K562 (cell line): ENCODE measurements around the gene DIAPH3. TPM values are rescaled to one million over a fixed set of nuclear protein-coding genes. Genes with fewer than 3 reads are reported as not detected.

ENCODE experiments used
- ARID1B ChIP-seq: fragments of 450-650 bp; IDR thresholded peaks from 2 replicates; pipeline ENCODE4 v1.6.1; 2016; ENCODE audit warnings: antibody characterized with exemption, mild to moderate bottlenecking, inconsistent platforms
- CHCHD3 ChIP-seq: fragments of 250-450 bp; sonication (Bioruptor Pico); IDR thresholded peaks from 2 replicates; pipeline ENCODE4 v2.1.2; 2022; ENCODE audit warnings: mild to moderate bottlenecking
- CREB1 ChIP-seq, 2 experiments: sonication (generic) in 1 of 2; formaldehyde crosslinking in 1 of 2; IDR thresholded peaks; 2 replicates each; pipeline versions ENCODE4 v1.6.1 to v1.8.0; 2012 to 2022; ENCODE audit warnings: inconsistent platforms in 1 of 2, mild to moderate bottlenecking in 1 of 2, missing genetic modification reagents in 1 of 2, moderate library complexity in 1 of 2
- HMG20B ChIP-seq: fragments of 250-450 bp; sonication (Bioruptor Pico); IDR thresholded peaks from 2 replicates; pipeline ENCODE4 v1.5.0; 2021; ENCODE audit warnings: mild to moderate bottlenecking
- MAFG ChIP-seq: fragments of 450-650 bp; conservative IDR thresholded peaks from 2 replicates; pipeline ENCODE4 v1.6.1; 2016; ENCODE audit warnings: missing genetic modification characterization, missing compliant biosample characterization
- MAFK ChIP-seq: IDR thresholded peaks from 2 replicates; pipeline ENCODE4 v1.6.1; 2011; ENCODE audit warnings: low read length, improper control_type of control experiment
- PCBP1 ChIP-seq: fragments of 200-400 bp; formaldehyde crosslinking; IDR thresholded peaks from 2 replicates; pipeline ENCODE4 v1.6.1; 2018; ENCODE audit warnings: mild to moderate bottlenecking, low read depth, low read length; ENCODE audit not compliant: poor library complexity, severe bottlenecking
- PTTG1 ChIP-seq: fragments of 450-650 bp; IDR thresholded peaks from 2 replicates; pipeline ENCODE4 v1.6.1; 2016; ENCODE audit warnings: low read depth, mild to moderate bottlenecking, missing genetic modification characterization, missing compliant biosample characterization
- SMARCE1 ChIP-seq: fragments of 450-650 bp; IDR thresholded peaks from 2 replicates; pipeline ENCODE4 v1.7.1; 2016; ENCODE audit warnings: mild to moderate bottlenecking
- TFAM ChIP-seq: fragments of 250-450 bp; sonication (Bioruptor Pico); conservative IDR thresholded peaks from 2 replicates; pipeline ENCODE4 v1.5.0; 2021; ENCODE audit warnings: mild to moderate bottlenecking, moderate library complexity
- ZBTB8A ChIP-seq: fragments of 450-650 bp; IDR thresholded peaks from 2 replicates; pipeline ENCODE4 v1.6.1; 2018; ENCODE audit warnings: mild to moderate bottlenecking, moderate library complexity; ENCODE audit not compliant: partially characterized antibody
- ZNF224 ChIP-seq: sonication (generic); formaldehyde crosslinking; IDR thresholded peaks from 2 replicates; pipeline ENCODE4 v1.8.0; 2022; ENCODE audit warnings: mild to moderate bottlenecking, missing genetic modification reagents
- ZNF347 ChIP-seq: fragments of 450-650 bp; formaldehyde crosslinking; IDR thresholded peaks from 2 replicates; pipeline ENCODE4 v1.4.0; 2020; ENCODE audit warnings: low read depth, mild to moderate bottlenecking, moderate library complexity
- ZNF354B ChIP-seq: fragments of 250-450 bp; sonication (Bioruptor Pico); IDR thresholded peaks from 2 replicates; pipeline ENCODE4 v1.4.0; 2020
- ZNF766 ChIP-seq: fragments of 200-800 bp; sonication (Bioruptor generic); conservative IDR thresholded peaks from 2 replicates; pipeline ENCODE4 v1.6.1; 2016; ENCODE audit warnings: missing genetic modification characterization, missing compliant biosample characterization
- polyA plus RNA-seq, 8 experiments: library from polyadenylated mRNA; depleted of rRNA in 4 of 8; stranded (reverse) in 5 of 8; unstranded in 3 of 8; fragments of >200 nt; fragmentation: Nextera tagmentation in 2 of 8; fragmentation: Illumina TruSeq in 1 of 8; extraction: Ambion mirVana in 2 of 8; extraction: Trizol in 1 of 8; gene quantifications; 2 replicates each; pipeline versions ENCODE4 v1.2.1 to v1.2.3, GENCODE V29; 2011 to 2014; ENCODE audit warnings: inconsistent platforms in 1 of 8, missing spikeins in 1 of 8
- total RNA-seq, 7 experiments: library from RNA; depleted of rRNA in 6 of 7; stranded (reverse); fragments of >200 nt in 6 of 7; fragmentation: Illumina TruSeq in 2 of 7; extraction: Trizol in 2 of 7; gene quantifications; 2 replicates each; pipeline versions ENCODE4 v1.2.1 to v1.2.3, GENCODE V29; 2011 to 2021; ENCODE audit warnings: low replicate concordance in 1 of 7
- TF ChIP-seq, protein P1 (sequence below): fragments of 250-450 bp; sonication (Bioruptor Pico); IDR thresholded peaks from 2 replicates; pipeline ENCODE4 v1.4.0; 2020
- TF ChIP-seq, protein P2 (sequence below): sonication (generic); formaldehyde crosslinking; IDR thresholded peaks from 2 replicates; pipeline ENCODE4 v1.8.1; 2023; ENCODE audit warnings: mild to moderate bottlenecking, missing genetic modification reagents
- TF ChIP-seq, protein P3 (sequence below): sonication (generic); formaldehyde crosslinking; IDR thresholded peaks from 2 replicates; pipeline ENCODE4 v1.8.0; 2022; ENCODE audit warnings: mild to moderate bottlenecking, missing genetic modification reagents

Gene DIAPH3
- total and polyA plus RNA-seq, 9 of the 15 experiments (the other 6 are each of a cell fraction or from before 2014, with no cell fraction given) = 9.0 to 18.7 (median 14.7) TPM

DNA sequence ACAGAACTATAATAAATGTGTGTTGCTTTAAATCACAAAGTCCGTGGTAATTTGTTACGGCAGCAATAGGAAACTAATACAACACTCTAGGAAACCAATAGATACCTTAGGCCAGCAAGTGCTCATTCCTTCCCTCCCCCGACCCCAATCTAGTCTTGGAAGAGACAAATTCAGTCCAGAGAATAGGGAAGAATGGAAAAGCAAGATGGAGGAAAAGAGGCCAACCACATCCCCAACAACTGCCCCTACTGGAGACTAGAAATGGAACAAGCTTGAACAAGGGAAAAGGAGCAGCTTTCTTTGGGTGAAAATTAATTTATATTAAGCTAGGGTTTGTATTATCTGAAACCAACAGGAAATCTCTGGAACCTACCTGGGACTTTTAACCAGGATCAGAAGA lies 54.4 kb downstream of the DIAPH3 start (continued):
- TF ChIP-seq PCBP1 (no peak), HMG20B (CRISPR knock-in tag) (no peak), MAFK (no peak), ZNF224 (CRISPR knock-in tag) (no peak), CREB1 (IDR thresholded peaks at IDR 0.05) (no peak), CREB1 (CRISPR knock-in tag; IDR thresholded peaks at IDR 0.05) (no peak), ZNF354B (CRISPR knock-in tag) (0 out of 2 replicates have a peak, but pooled peaks have one; percentile 39), CHCHD3 (CRISPR knock-in tag) (no peak), PTTG1 (tag) (peak; percentile 61), ARID1B (no peak), ZNF347 (CRISPR knock-in tag) (no peak), ZNF766 (0 out of 2 replicates have a peak, but pooled peaks have one; percentile 49), SMARCE1 (no peak), MAFG (no peak), ZBTB8A (no peak), TFAM (CRISPR knock-in tag) (no peak)
- TF ChIP-seq, protein P1, sequence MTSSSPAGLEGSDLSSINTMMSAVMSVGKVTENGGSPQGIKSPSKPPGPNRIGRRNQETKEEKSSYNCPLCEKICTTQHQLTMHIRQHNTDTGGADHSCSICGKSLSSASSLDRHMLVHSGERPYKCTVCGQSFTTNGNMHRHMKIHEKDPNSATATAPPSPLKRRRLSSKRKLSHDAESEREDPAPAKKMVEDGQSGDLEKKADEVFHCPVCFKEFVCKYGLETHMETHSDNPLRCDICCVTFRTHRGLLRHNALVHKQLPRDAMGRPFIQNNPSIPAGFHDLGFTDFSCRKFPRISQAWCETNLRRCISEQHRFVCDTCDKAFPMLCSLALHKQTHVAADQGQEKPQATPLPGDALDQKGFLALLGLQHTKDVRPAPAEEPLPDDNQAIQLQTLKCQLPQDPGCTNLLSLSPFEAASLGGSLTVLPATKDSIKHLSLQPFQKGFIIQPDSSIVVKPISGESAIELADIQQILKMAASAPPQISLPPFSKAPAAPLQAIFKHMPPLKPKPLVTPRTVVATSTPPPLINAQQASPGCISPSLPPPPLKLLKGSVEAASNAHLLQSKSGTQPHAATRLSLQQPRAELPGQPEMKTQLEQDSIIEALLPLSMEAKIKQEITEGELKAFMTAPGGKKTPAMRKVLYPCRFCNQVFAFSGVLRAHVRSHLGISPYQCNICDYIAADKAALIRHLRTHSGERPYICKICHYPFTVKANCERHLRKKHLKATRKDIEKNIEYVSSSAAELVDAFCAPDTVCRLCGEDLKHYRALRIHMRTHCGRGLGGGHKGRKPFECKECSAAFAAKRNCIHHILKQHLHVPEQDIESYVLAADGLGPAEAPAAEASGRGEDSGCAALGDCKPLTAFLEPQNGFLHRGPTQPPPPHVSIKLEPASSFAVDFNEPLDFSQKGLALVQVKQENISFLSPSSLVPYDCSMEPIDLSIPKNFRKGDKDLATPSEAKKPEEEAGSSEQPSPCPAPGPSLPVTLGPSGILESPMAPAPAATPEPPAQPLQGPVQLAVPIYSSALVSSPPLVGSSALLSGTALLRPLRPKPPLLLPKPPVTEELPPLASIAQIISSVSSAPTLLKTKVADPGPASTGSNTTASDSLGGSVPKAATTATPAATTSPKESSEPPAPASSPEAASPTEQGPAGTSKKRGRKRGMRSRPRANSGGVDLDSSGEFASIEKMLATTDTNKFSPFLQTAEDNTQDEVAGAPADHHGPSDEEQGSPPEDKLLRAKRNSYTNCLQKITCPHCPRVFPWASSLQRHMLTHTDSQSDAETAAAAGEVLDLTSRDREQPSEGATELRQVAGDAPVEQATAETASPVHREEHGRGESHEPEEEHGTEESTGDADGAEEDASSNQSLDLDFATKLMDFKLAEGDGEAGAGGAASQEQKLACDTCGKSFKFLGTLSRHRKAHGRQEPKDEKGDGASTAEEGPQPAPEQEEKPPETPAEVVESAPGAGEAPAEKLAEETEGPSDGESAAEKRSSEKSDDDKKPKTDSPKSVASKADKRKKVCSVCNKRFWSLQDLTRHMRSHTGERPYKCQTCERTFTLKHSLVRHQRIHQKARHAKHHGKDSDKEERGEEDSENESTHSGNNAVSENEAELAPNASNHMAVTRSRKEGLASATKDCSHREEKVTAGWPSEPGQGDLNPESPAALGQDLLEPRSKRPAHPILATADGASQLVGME (CRISPR knock-in tag) = no peak
- TF ChIP-seq, protein P2, sequence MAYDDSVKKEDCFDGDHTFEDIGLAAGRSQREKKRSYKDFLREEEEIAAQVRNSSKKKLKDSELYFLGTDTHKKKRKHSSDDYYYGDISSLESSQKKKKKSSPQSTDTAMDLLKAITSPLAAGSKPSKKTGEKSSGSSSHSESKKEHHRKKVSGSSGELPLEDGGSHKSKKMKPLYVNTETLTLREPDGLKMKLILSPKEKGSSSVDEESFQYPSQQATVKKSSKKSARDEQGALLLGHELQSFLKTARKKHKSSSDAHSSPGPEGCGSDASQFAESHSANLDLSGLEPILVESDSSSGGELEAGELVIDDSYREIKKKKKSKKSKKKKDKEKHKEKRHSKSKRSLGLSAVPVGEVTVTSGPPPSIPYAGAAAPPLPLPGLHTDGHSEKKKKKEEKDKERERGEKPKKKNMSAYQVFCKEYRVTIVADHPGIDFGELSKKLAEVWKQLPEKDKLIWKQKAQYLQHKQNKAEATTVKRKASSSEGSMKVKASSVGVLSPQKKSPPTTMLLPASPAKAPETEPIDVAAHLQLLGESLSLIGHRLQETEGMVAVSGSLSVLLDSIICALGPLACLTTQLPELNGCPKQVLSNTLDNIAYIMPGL (CRISPR knock-in tag) = no peak
- TF ChIP-seq, protein P3, sequence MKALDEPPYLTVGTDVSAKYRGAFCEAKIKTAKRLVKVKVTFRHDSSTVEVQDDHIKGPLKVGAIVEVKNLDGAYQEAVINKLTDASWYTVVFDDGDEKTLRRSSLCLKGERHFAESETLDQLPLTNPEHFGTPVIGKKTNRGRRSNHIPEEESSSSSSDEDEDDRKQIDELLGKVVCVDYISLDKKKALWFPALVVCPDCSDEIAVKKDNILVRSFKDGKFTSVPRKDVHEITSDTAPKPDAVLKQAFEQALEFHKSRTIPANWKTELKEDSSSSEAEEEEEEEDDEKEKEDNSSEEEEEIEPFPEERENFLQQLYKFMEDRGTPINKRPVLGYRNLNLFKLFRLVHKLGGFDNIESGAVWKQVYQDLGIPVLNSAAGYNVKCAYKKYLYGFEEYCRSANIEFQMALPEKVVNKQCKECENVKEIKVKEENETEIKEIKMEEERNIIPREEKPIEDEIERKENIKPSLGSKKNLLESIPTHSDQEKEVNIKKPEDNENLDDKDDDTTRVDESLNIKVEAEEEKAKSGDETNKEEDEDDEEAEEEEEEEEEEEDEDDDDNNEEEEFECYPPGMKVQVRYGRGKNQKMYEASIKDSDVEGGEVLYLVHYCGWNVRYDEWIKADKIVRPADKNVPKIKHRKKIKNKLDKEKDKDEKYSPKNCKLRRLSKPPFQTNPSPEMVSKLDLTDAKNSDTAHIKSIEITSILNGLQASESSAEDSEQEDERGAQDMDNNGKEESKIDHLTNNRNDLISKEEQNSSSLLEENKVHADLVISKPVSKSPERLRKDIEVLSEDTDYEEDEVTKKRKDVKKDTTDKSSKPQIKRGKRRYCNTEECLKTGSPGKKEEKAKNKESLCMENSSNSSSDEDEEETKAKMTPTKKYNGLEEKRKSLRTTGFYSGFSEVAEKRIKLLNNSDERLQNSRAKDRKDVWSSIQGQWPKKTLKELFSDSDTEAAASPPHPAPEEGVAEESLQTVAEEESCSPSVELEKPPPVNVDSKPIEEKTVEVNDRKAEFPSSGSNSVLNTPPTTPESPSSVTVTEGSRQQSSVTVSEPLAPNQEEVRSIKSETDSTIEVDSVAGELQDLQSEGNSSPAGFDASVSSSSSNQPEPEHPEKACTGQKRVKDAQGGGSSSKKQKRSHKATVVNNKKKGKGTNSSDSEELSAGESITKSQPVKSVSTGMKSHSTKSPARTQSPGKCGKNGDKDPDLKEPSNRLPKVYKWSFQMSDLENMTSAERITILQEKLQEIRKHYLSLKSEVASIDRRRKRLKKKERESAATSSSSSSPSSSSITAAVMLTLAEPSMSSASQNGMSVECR = no peak
